GM12878 (cell line): ENCODE measurements around the gene PAOX. TPM values are rescaled to one million over a fixed set of nuclear protein-coding genes. Genes with fewer than 3 reads are reported as not detected.

Experiments used
- ATAC-seq: fragments of 200-7000 bp; cut with Tn5 transposase; 3 replicates; pipeline ENCODE4 v1.9.1; 2020; ENCODE audit warnings: mild to moderate bottlenecking, moderate library complexity
- BruUV-seq: library from RNA; stranded (reverse); fragments of 400-500 nt; replicated peaks from 2 replicates; lab custom pipeline; 2021; lab: Mats Ljungman, UMichigan
- CTCF ChIA-PET: fragments of 300-600 bp; sonication (Branson Sonifier 250); formaldehyde crosslinking; extraction: SDS; loops from one replicate; lab custom pipeline; 2021; ENCODE audit warnings: inconsistent platforms; lab: Yijun Ruan, JAX
- POLR2A ChIA-PET: fragments of 350-600 bp; formaldehyde crosslinking; extraction: SDS; loops from one replicate; lab custom pipeline; 2021; ENCODE audit warnings: inconsistent platforms; lab: Charles Lee
- RAD21 ChIA-PET: fragments of 300-600 bp; sonication (Branson Sonifier 250); formaldehyde crosslinking; loops from one replicate; lab custom pipeline; 2023; ENCODE audit warnings: antibody characterized with exemption; ENCODE audit not compliant: unreplicated experiment; lab: Charles Lee
- SMC1A ChIA-PET: fragments of 300-600 bp; sonication (Branson Sonifier 250); formaldehyde crosslinking; loops from one replicate; lab custom pipeline; 2023; ENCODE audit not compliant: unreplicated experiment, uncharacterized antibody; lab: Charles Lee
- DNase-seq: peaks from one replicate; pipeline ENCODE4 v3.0.0-alpha.2; 2011; ENCODE audit warnings: low read depth, low spot score
- FAIRE-seq: peaks from 3 replicates; lab custom pipeline; 2011; peaks lifted over from hg19 to GRCh38; lab: Jason Lieb, UNC
- H2AFZ ChIP-seq: 2 replicates; pipeline ENCODE4 v1.6.0; 2011; ENCODE audit warnings: low read depth, low read length, control low read depth; ENCODE audit not compliant: control insufficient read depth
- H3K27ac ChIP-seq: 2 replicates; pipeline ENCODE4 v1.5.1; 2011; ENCODE audit warnings: control low read depth; ENCODE audit not compliant: control insufficient read depth, insufficient read depth
- H3K27me3 ChIP-seq, 2 experiments: replicated peaks in 1 of 2; 2 replicates each; pipeline versions ENCODE4 v1.6.0 to v1.6.1; 2011; ENCODE audit warnings: low read length in 1 of 2; ENCODE audit not compliant: control insufficient read depth in 2 of 2, insufficient read depth in 2 of 2
- H3K36me3 ChIP-seq, 2 experiments: 2 replicates each; pipeline ENCODE4 v1.5.1; 2011; ENCODE audit warnings: low read length in 1 of 2; ENCODE audit not compliant: control insufficient read depth in 2 of 2, insufficient read depth in 2 of 2
- H3K4me1 ChIP-seq: 2 replicates; pipeline ENCODE4 v1.6.1; 2011; ENCODE audit warnings: mild to moderate bottlenecking, low read length, moderate library complexity, mixed read lengths; ENCODE audit not compliant: control insufficient read depth, insufficient read depth
- H3K4me2 ChIP-seq: 2 replicates; pipeline ENCODE4 v1.6.0; 2011; ENCODE audit warnings: control low read depth; ENCODE audit not compliant: control insufficient read depth, insufficient read depth
- H3K4me3 ChIP-seq: fragments of 200-600 bp; sonication (generic); 2 replicates; pipeline ENCODE4 v1.5.1; 2016
- H3K79me2 ChIP-seq: 2 replicates; pipeline ENCODE4 v1.6.0; 2011; ENCODE audit warnings: low read length; ENCODE audit not compliant: control insufficient read depth, insufficient read depth
- H3K9ac ChIP-seq: 2 replicates; pipeline ENCODE4 v1.8.0; 2011; ENCODE audit warnings: low read length, control low read depth, mixed read lengths; ENCODE audit not compliant: control insufficient read depth, insufficient read depth
- H3K9me3 ChIP-seq: replicated peaks from 3 replicates; pipeline ENCODE4 v1.5.1; 2011; ENCODE audit warnings: mild to moderate bottlenecking, low read length; ENCODE audit not compliant: control insufficient read depth, insufficient read depth
- H4K20me1 ChIP-seq: 2 replicates; pipeline ENCODE4 v1.6.0; 2011; ENCODE audit not compliant: control insufficient read depth, insufficient read depth
- EZH2 ChIP-seq: IDR thresholded peaks from 2 replicates; pipeline ENCODE4 v1.6.1; 2012; ENCODE audit warnings: low read depth, mild to moderate bottlenecking, control low read depth, inconsistent platforms, low read length, borderline replicate concordance; ENCODE audit not compliant: control insufficient read depth
- IKZF1 ChIP-seq: fragments of 450-650 bp; conservative IDR thresholded peaks from 2 replicates; pipeline ENCODE4 v1.6.1; 2017; ENCODE audit warnings: antibody characterized with exemption, mild to moderate bottlenecking
- IKZF2 ChIP-seq, 2 experiments: fragments of 450-650 bp; IDR thresholded peaks; 2 replicates each; pipeline ENCODE4 v1.6.1; 2017; ENCODE audit warnings: mild to moderate bottlenecking in 2 of 2, moderate library complexity in 2 of 2
- MEF2B ChIP-seq: fragments of 450-650 bp; IDR thresholded peaks from 2 replicates; pipeline ENCODE4 v1.6.1; 2018; ENCODE audit warnings: mild to moderate bottlenecking, moderate library complexity; ENCODE audit not compliant: partially characterized antibody, poor library complexity, severe bottlenecking
- POLR2AphosphoS5 ChIP-seq: IDR thresholded peaks from 2 replicates; pipeline ENCODE4 v1.6.1; 2011; ENCODE audit warnings: mild to moderate bottlenecking, low read length, inconsistent platforms
- POU2F2 ChIP-seq: IDR thresholded peaks from 3 replicates; pipeline ENCODE4 v1.6.1; 2011; ENCODE audit warnings: low read depth, mild to moderate bottlenecking, low read length, borderline replicate concordance
- RAD51 ChIP-seq: fragments of 450-650 bp; IDR thresholded peaks from 2 replicates; pipeline ENCODE4 v1.6.1; 2016; ENCODE audit warnings: moderate library complexity, mild to moderate bottlenecking, inconsistent platforms
- RBBP5 ChIP-seq: fragments of 200-600 bp; sonication (generic); conservative IDR thresholded peaks from 2 replicates; pipeline ENCODE4 v1.6.1; 2016
- RELA ChIP-seq: fragments of 450-650 bp; IDR thresholded peaks from 2 replicates; pipeline ENCODE4 v1.8.0; 2014; ENCODE audit warnings: borderline replicate concordance; ENCODE audit not compliant: partially characterized antibody
- SREBF1 ChIP-seq: IDR thresholded peaks from 2 replicates; pipeline ENCODE4 v1.6.1; 2012; ENCODE audit warnings: mild to moderate bottlenecking, low read length
- SUZ12 ChIP-seq: fragments of 200-600 bp; sonication (generic); IDR thresholded peaks from one replicate; pipeline ENCODE4 v1.6.1; 2018; ENCODE audit warnings: antibody characterized with exemption, mild to moderate bottlenecking; ENCODE audit not compliant: unreplicated experiment
- USF2 ChIP-seq: IDR thresholded peaks from 2 replicates; pipeline ENCODE4 v1.6.1; 2011; ENCODE audit warnings: low read depth, low read length, improper control_type of control experiment, borderline replicate concordance
- WRNIP1 ChIP-seq: IDR thresholded peaks from 2 replicates; pipeline ENCODE4 v1.6.1; 2011; ENCODE audit warnings: low read depth, low read length, improper control_type of control experiment, borderline replicate concordance
- ZBTB11 ChIP-seq: fragments of 450-650 bp; formaldehyde crosslinking; IDR thresholded peaks from 2 replicates; pipeline ENCODE4 v1.5.0; 2022; ENCODE audit warnings: mild to moderate bottlenecking, missing genetic modification characterization
- WGBS: methylation state at CpG from one replicate; pipeline ENCODE4 v1.1.6; 2016; ENCODE audit warnings: low lambda C conversion rate; ENCODE audit not compliant: insufficient replicate concordance, insufficient coverage; ENCODE audit errors: missing lambda C conversion rate; 5-methylcytosine and 5-hydroxymethylcytosine counted together
- in situ Hi-C: fragments of 300-500 bp; cut with MboI; formaldehyde crosslinking; loops from 9 replicates; pipeline ENCODE4 v1.14.3; 2018; ENCODE audit warnings: mixed read lengths
- intact Hi-C: fragments of 100-400 bp; cut with micrococcal nuclease; formaldehyde crosslinking; loops from one replicate; pipeline ENCODE4 v1.14.2; 2022; ENCODE audit not compliant: unreplicated experiment
- polyA plus RNA-seq, 11 experiments: library from polyadenylated mRNA; depleted of rRNA in 4 of 11; unstranded in 6 of 11; stranded (reverse) in 5 of 11; fragments of >200 nt; fragmentation: Nextera tagmentation in 4 of 11; fragmentation: Illumina TruSeq in 1 of 11; extraction: Ambion mirVana in 4 of 11; extraction: Trizol in 1 of 11; gene quantifications; 1 replicate in 1 of 11; 2 replicates in 10 of 11; pipeline versions ENCODE4 v1.2.1 to v1.2.3, GENCODE V29; 2011 to 2016; ENCODE audit warnings: inconsistent platforms in 2 of 11, missing spikeins in 2 of 11, low read depth in 1 of 11
- total RNA-seq, 4 experiments: library from RNA; depleted of rRNA in 3 of 4; stranded (reverse); fragments of >200 nt in 3 of 4; fragmentation: Illumina TruSeq in 1 of 4; extraction: Trizol in 1 of 4; gene quantifications; 2 replicates each; pipeline versions ENCODE4 v1.2.1 to v1.2.3, GENCODE V29; 2013 to 2021

The PAOX gene
- total and polyA plus RNA-seq, 10 of the 15 experiments (the other 5 are each of a cell fraction or from before 2014, with no cell fraction given), result 1.2 to 22.2 (median 10.5) TPM

- in situ Hi-C loops (no loop called here), intact Hi-C loops (no loop called here)
- CTCF ChIA-PET, result interaction anchor here (1.5 kb wide), 1 partner anchor 30 kb away, joined by 6 read pairs; no protein-coding TSS in a partner anchor
- Histone ChIP-seq H3K9ac (no peak overlapping the region), H4K20me1 (no peaks in the 10 kb centered on the region)
- no peak for ATAC-seq
- TF ChIP-seq POLR2AphosphoS5 (no peak), ZBTB11 (no peak), WRNIP1 (no peak), MEF2B (no peak), RAD51 (no peak), USF2 (no peak), RBBP5 (no peak), EZH2 (no peak), POU2F2 (no peak), RELA (no peak), SREBF1 (no peak), SUZ12 (no peak), IKZF1 (no peak), IKZF2 (IDR thresholded peaks at IDR 0.05) (no peak)
- TF ChIP-seq, all 136 proteins: peak for 0
- Histone ChIP-seq H3K36me3 (peaks cover 0 to 5% of the 10 kb centered on the region in 2 experiments; a peak in 2 of 4 replicates), H3K79me2 (no peaks in the 10 kb centered on the region; the same call in 1 of the 2 replicates), H3K4me1 (peaks cover 18% of the 10 kb centered on the region), H3K9me3 (no peaks in the 10 kb centered on the region), H2AFZ (no peak overlapping the region), H3K4me3 (no peak overlapping the region), H3K4me2 (no peak overlapping the region), H3K27ac (no peak overlapping the region), H3K27me3 (no peaks in the 10 kb centered on the region)
- RAD21 ChIA-PET, result no interaction called here
- BruUV-seq, result no TSS peak
- FAIRE-seq, result no peak
- WGBS, result 85% methylated on average over 11 of the region's 11 CpGs
- POLR2A ChIA-PET, result interaction anchor here (1.0 kb wide), 1 partner anchor 12 kb away, joined by 4 read pairs; no protein-coding TSS in a partner anchor
- SMC1A ChIA-PET, result no interaction called here
- DNase-seq, result no peak
Measured at GRCh38 chr10:133358925-133359310, 20.1 kb upstream of the PAOX start.
